Measurements from ENCODE around the gene ABCE1. TPM values are rescaled to one million over a fixed set of nuclear protein-coding genes. Genes with fewer than 3 reads are reported as not detected.

Gene ABCE1
- total RNA-seq, 4 donors from 2014 or later: 53.5 to 78.0 (median 64.7) TPM

- peaks cover 0 to 5% (median 0%) of the 10 kb centered on the region in 4 donors for H3K4me1 ChIP-seq
- H3K36me3 ChIP-seq: peaks cover 0 to 57% (median 13%) of the 10 kb centered on the region in 3 donors
- 89 to 92% methylated on average over 2 of the region's 2 CpGs for WGBS, 2 donors
- TF ChIP-seq EP300 (IDR thresholded peaks at IDR 0.05) (no peak), POLR2A (IDR thresholded peaks at IDR 0.05) (no peak), CTCF (IDR thresholded peaks at IDR 0.05) (no peak)
- H3K4me3 ChIP-seq: no peak overlapping the region
- H3K9me3 ChIP-seq: no peaks in the 10 kb centered on the region
- DNase-seq (ENCODE audit: low spot score in 2 of 2): no peak
- H3K27me3 ChIP-seq: no peaks in the 10 kb centered on the region
- no peak overlapping the region for H3K27ac ChIP-seq
Observed at GRCh38 chr4:145156986-145157385, 58.9 kb downstream of the ABCE1 start.

- WGBS, 2 donors: 38 to 41% methylated on average over 2 of the region's 2 CpGs
- no peak overlapping the region for H3K27ac ChIP-seq
- TF ChIP-seq EP300 (IDR thresholded peaks at IDR 0.05) (no peak), POLR2A (IDR thresholded peaks at IDR 0.05) (no peak), CTCF (IDR thresholded peaks at IDR 0.05) (no peak)
- H3K9me3 ChIP-seq: no peaks in the 10 kb centered on the region
- H3K4me1 ChIP-seq: no peaks in the 10 kb centered on the region
- no peak overlapping the region for H3K4me3 ChIP-seq
- H3K27me3 ChIP-seq: no peaks in the 10 kb centered on the region
- peaks cover 0 to 71% (median 13%) of the 10 kb centered on the region in 3 donors for H3K36me3 ChIP-seq
- no peak for DNase-seq (ENCODE audit: low spot score in 2 of 2)
Observed at GRCh38 chr4:145161549-145161948, 63.4 kb downstream of the ABCE1 start.

- no peak for TF ChIP-seq POLR2A (IDR thresholded peaks at IDR 0.05)
- TF ChIP-seq CTCF (IDR thresholded peaks at IDR 0.05): no peak
- TF ChIP-seq EP300 (IDR thresholded peaks at IDR 0.05): no peak
- peaks cover 0 to 9% (median 0%) of the 10 kb centered on the region in 4 donors for H3K4me1 ChIP-seq
- no peaks in the 10 kb centered on the region for H3K27me3 ChIP-seq
- H3K36me3 ChIP-seq: peaks cover 0 to 70% (median 0%) of the 10 kb centered on the region in 3 donors
- H3K27ac ChIP-seq: no peak overlapping the region
- no peaks in the 10 kb centered on the region for H3K9me3 ChIP-seq
- WGBS, 2 donors: 96 to 98% methylated on average over 2 of the region's 2 CpGs
- DNase-seq (ENCODE audit: low spot score in 2 of 2): no peak
- H3K4me3 ChIP-seq: no peak overlapping the region
Observed at GRCh38 chr4:145167887-145168286, 69.8 kb downstream of the ABCE1 start.

- peaks cover 0 to 9% (median 0%) of the 10 kb centered on the region in 4 donors for H3K4me1 ChIP-seq
- TF ChIP-seq EP300 (IDR thresholded peaks at IDR 0.05) (no peak), CTCF (IDR thresholded peaks at IDR 0.05) (no peak)
- DNase-seq (ENCODE audit: low spot score in 2 of 2): no peak
- peaks cover 0 to 70% (median 0%) of the 10 kb centered on the region in 3 donors for H3K36me3 ChIP-seq
- H3K4me3 ChIP-seq: no peak overlapping the region
- no peak overlapping the region for H3K27ac ChIP-seq
- 91% methylated on average over 2 of the region's 2 CpGs for WGBS, 2 donors
- no peaks in the 10 kb centered on the region for H3K9me3 ChIP-seq
- no peaks in the 10 kb centered on the region for H3K27me3 ChIP-seq
Observed at GRCh38 chr4:145168581-145169187, 70.6 kb downstream of the ABCE1 start.

GRCh38 chr4:145170223-145170622 lies 72.1 kb downstream of the ABCE1 start:
- Histone ChIP-seq H3K4me1 (peaks cover 0 to 17% (median 0%) of the 10 kb centered on the region in 4 donors), H3K4me3 (no peak overlapping the region)
- WGBS, 2 donors: 80 to 81% methylated on average over 1 of the region's 1 CpG

More at GRCh38 chr4:145170223-145170622, 72.1 kb downstream of the ABCE1 start:
- TF ChIP-seq CTCF (IDR thresholded peaks at IDR 0.05): no peak
- TF ChIP-seq EP300 (IDR thresholded peaks at IDR 0.05): no peak
- no peak for TF ChIP-seq POLR2A (IDR thresholded peaks at IDR 0.05)
- Histone ChIP-seq H3K9me3 (no peaks in the 10 kb centered on the region), H3K27ac (no peak overlapping the region), H3K27me3 (no peaks in the 10 kb centered on the region), H3K36me3 (peaks cover 0 to 69% (median 3%) of the 10 kb centered on the region in 3 donors)
- DNase-seq (ENCODE audit: low spot score in 2 of 2): no peak

All from tibial nerve (tissue), 4 donors.